ENCODE data around the gene CHFR.
"Not testable (repeated sequence)": the region's sequence is repeated elsewhere in the genome, so short reads cannot be mapped to it uniquely, and the experiment has no call there.

DNA sequence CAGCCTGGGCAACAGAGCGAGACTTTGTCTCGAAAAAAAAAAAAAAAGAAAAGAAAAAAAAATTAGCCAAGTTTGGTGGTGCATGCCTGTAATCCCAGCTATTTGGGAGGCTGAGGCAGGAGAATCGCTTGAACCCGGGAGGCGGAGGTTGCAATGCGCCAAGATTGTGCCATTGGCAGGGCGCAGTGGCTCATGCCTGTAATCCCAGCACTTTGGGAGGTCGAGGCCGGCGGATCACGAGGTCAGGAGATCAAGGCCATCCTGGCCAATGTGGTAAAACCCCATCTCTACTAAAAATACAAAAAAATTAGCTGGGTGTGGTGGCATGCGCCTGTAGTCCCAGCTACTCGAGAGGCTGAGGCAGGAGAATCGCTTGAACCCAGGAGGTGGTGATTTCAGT lies 32.2 kb downstream of the CHFR start:
- TF ChIP-seq, protein P1, sequence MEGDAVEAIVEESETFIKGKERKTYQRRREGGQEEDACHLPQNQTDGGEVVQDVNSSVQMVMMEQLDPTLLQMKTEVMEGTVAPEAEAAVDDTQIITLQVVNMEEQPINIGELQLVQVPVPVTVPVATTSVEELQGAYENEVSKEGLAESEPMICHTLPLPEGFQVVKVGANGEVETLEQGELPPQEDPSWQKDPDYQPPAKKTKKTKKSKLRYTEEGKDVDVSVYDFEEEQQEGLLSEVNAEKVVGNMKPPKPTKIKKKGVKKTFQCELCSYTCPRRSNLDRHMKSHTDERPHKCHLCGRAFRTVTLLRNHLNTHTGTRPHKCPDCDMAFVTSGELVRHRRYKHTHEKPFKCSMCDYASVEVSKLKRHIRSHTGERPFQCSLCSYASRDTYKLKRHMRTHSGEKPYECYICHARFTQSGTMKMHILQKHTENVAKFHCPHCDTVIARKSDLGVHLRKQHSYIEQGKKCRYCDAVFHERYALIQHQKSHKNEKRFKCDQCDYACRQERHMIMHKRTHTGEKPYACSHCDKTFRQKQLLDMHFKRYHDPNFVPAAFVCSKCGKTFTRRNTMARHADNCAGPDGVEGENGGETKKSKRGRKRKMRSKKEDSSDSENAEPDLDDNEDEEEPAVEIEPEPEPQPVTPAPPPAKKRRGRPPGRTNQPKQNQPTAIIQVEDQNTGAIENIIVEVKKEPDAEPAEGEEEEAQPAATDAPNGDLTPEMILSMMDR (IDR thresholded peaks at IDR 0.05) = not testable (repeated sequence)
- not testable (repeated sequence) for TF ChIP-seq POLR2A (IDR thresholded peaks at IDR 0.05)
